HepG2 (cell line): ENCODE measurements around the gene VAMP3. TPM values are rescaled to one million over a fixed set of nuclear protein-coding genes. Genes with fewer than 3 reads are reported as not detected.

ENCODE experiments used
- ARID5B ChIP-seq: IDR thresholded peaks from 2 replicates; pipeline ENCODE4 v1.4.0; 2020; ENCODE audit warnings: mild to moderate bottlenecking, missing genetic modification reagents
- CREB1 ChIP-seq, 2 experiments: fragments of 450-650 bp in 1 of 2; IDR thresholded peaks; 2 replicates each; pipeline ENCODE4 v1.6.1; 2016 to 2017; ENCODE audit warnings: control low read depth in 1 of 2, mild to moderate bottlenecking in 1 of 2, missing compliant biosample characterization in 1 of 2, missing genetic modification characterization in 1 of 2
- HMGA1 ChIP-seq: sonication (generic); formaldehyde crosslinking; conservative IDR thresholded peaks from 2 replicates; pipeline ENCODE4 v1.4.0; 2020; ENCODE audit warnings: missing genetic modification reagents
- ISL2 ChIP-seq: sonication (generic); formaldehyde crosslinking; IDR thresholded peaks from 2 replicates; pipeline ENCODE4 v1.5.0; 2020; ENCODE audit warnings: missing genetic modification reagents
- RCOR2 ChIP-seq: IDR thresholded peaks from 2 replicates; pipeline ENCODE4 v1.6.1; 2016; ENCODE audit warnings: missing biosample characterization, missing genetic modification reagents
- ZHX2 ChIP-seq, 2 experiments: sonication (generic) in 1 of 2; formaldehyde crosslinking in 1 of 2; IDR thresholded peaks; 2 replicates each; pipeline versions ENCODE4 v1.6.1 to v1.9.0; 2014 to 2022; ENCODE audit warnings: antibody characterized with exemption in 1 of 2, borderline replicate concordance in 1 of 2, inconsistent platforms in 1 of 2, low read depth in 1 of 2, missing genetic modification reagents in 1 of 2
- polyA plus RNA-seq, 8 experiments: library from polyadenylated mRNA; depleted of rRNA in 3 of 8; stranded (reverse) in 7 of 8; unstranded in 1 of 8; fragments of >200 nt; fragmentation: Illumina TruSeq in 4 of 8; extraction: Trizol in 4 of 8; gene quantifications; 2 replicates each; pipeline versions ENCODE4 v1.2.1 to v1.2.3, GENCODE V29; 2011 to 2016; ENCODE audit warnings: low read depth in 4 of 8, missing spikeins in 1 of 8, mixed read lengths in 1 of 8; ENCODE audit not compliant: insufficient read depth in 1 of 8
- total RNA-seq, 5 experiments: library from RNA; depleted of rRNA; stranded (reverse); fragments of >200 nt; fragmentation: Illumina TruSeq; extraction: Trizol; gene quantifications; 2 replicates each; pipeline ENCODE4 v1.2.3, GENCODE V29; 2016; ENCODE audit warnings: low read depth in 1 of 5

The VAMP3 gene
- total and polyA plus RNA-seq, 2 of the 13 experiments (the other 11 are each of a cell fraction or from before 2014, with no cell fraction given), result 75.3 to 88.7 TPM

GRCh38 chr1:7753641-7754040 is 17.5 kb upstream of the VAMP3 start (continued):
- TF ChIP-seq ARID5B (CRISPR knock-in tag), result no peak
- no peak for TF ChIP-seq HMGA1 (CRISPR knock-in tag)
- TF ChIP-seq ZHX2 (IDR thresholded peaks at IDR 0.05; ENCODE audit: low read depth), result no peak
- TF ChIP-seq ZHX2 (CRISPR knock-in tag; IDR thresholded peaks at IDR 0.05; ENCODE audit: borderline replicate concordance), result no peak
- no peak for TF ChIP-seq CREB1 (IDR thresholded peaks at IDR 0.05)
- TF ChIP-seq CREB1 (CRISPR knock-in tag; IDR thresholded peaks at IDR 0.05), result no peak
- no peak for TF ChIP-seq ISL2 (CRISPR knock-in tag)
- TF ChIP-seq RCOR2 (CRISPR knock-in tag), result no peak
